HepG2 (cell line): ENCODE data around the gene FAM131A. TPM values are rescaled to one million over a fixed set of nuclear protein-coding genes. Genes with fewer than 3 reads are reported as not detected.

Source experiments
- GFI1 ChIP-seq: sonication (generic); formaldehyde crosslinking; IDR thresholded peaks from 2 replicates; pipeline ENCODE4 v1.5.0; 2020; ENCODE audit warnings: missing genetic modification reagents, mild to moderate bottlenecking, borderline replicate concordance
- HDAC1 ChIP-seq: sonication (generic); formaldehyde crosslinking; IDR thresholded peaks from 2 replicates; pipeline ENCODE4 v1.5.1; 2020; ENCODE audit warnings: mild to moderate bottlenecking, missing genetic modification reagents
- SALL1 ChIP-seq: sonication (generic); formaldehyde crosslinking; IDR thresholded peaks from 2 replicates; pipeline ENCODE4 v1.8.0; 2022; ENCODE audit warnings: mild to moderate bottlenecking, missing genetic modification reagents
- ZNF205 ChIP-seq: IDR thresholded peaks from 2 replicates; pipeline ENCODE4 v1.6.1; 2018; ENCODE audit warnings: missing biosample characterization, missing genetic modification reagents
- ZNF460 ChIP-seq: sonication (generic); formaldehyde crosslinking; IDR thresholded peaks from 2 replicates; pipeline ENCODE4 v1.5.1; 2020; ENCODE audit warnings: missing genetic modification reagents, mild to moderate bottlenecking, borderline replicate concordance
- ZSCAN21 ChIP-seq: sonication (generic); formaldehyde crosslinking; IDR thresholded peaks from 2 replicates; pipeline ENCODE4 v1.8.0; 2022; ENCODE audit warnings: mild to moderate bottlenecking, missing genetic modification reagents, moderate library complexity, borderline replicate concordance
- polyA plus RNA-seq, 8 experiments: library from polyadenylated mRNA; depleted of rRNA in 3 of 8; stranded (reverse) in 7 of 8; unstranded in 1 of 8; fragments of >200 nt; fragmentation: Illumina TruSeq in 4 of 8; extraction: Trizol in 4 of 8; gene quantifications; 2 replicates each; pipeline versions ENCODE4 v1.2.1 to v1.2.3, GENCODE V29; 2011 to 2016; ENCODE audit warnings: low read depth in 4 of 8, missing spikeins in 1 of 8, mixed read lengths in 1 of 8; ENCODE audit not compliant: insufficient read depth in 1 of 8
- total RNA-seq, 5 experiments: library from RNA; depleted of rRNA; stranded (reverse); fragments of >200 nt; fragmentation: Illumina TruSeq; extraction: Trizol; gene quantifications; 2 replicates each; pipeline ENCODE4 v1.2.3, GENCODE V29; 2016; ENCODE audit warnings: low read depth in 1 of 5
- TF ChIP-seq, protein P1 (sequence below): IDR thresholded peaks from 2 replicates; pipeline ENCODE4 v1.6.1; 2016; ENCODE audit warnings: low read depth, borderline replicate concordance
- TF ChIP-seq, protein P2 (sequence below), 2 experiments: sonication (generic) in 1 of 2; formaldehyde crosslinking in 1 of 2; IDR thresholded peaks; 2 replicates each; pipeline versions ENCODE4 v1.6.1 to v1.9.0; 2014 to 2022; ENCODE audit warnings: antibody characterized with exemption in 1 of 2, borderline replicate concordance in 1 of 2, inconsistent platforms in 1 of 2, low read depth in 1 of 2, missing genetic modification reagents in 1 of 2
- TF ChIP-seq, protein P3 (sequence below): sonication (generic); formaldehyde crosslinking; IDR thresholded peaks from 2 replicates; pipeline ENCODE4 v1.5.0; 2020; ENCODE audit warnings: missing genetic modification reagents
- TF ChIP-seq, protein P4 (sequence below): sonication (generic); formaldehyde crosslinking; IDR thresholded peaks from 2 replicates; pipeline ENCODE4 v1.4.0; 2020; ENCODE audit warnings: low read depth, mild to moderate bottlenecking, missing genetic modification reagents
- TF ChIP-seq, protein P5 (sequence below): sonication (generic); formaldehyde crosslinking; IDR thresholded peaks from 2 replicates; pipeline ENCODE4 v1.8.0; 2022; ENCODE audit warnings: mild to moderate bottlenecking, missing genetic modification reagents, moderate library complexity
- TF ChIP-seq, protein P6 (sequence below): sonication (generic); formaldehyde crosslinking; IDR thresholded peaks from 2 replicates; pipeline ENCODE4 v1.8.1; 2022; ENCODE audit warnings: low read depth, mild to moderate bottlenecking, missing genetic modification reagents
- TF ChIP-seq, protein P7 (sequence below): sonication (generic); formaldehyde crosslinking; IDR thresholded peaks from 2 replicates; pipeline ENCODE4 v1.4.0; 2020; ENCODE audit warnings: mild to moderate bottlenecking, missing genetic modification reagents

The FAM131A gene
- total and polyA plus RNA-seq, 2 of the 13 experiments (the other 11 are each of a cell fraction or from before 2014, with no cell fraction given), result 9.2 to 9.3 TPM

DNA sequence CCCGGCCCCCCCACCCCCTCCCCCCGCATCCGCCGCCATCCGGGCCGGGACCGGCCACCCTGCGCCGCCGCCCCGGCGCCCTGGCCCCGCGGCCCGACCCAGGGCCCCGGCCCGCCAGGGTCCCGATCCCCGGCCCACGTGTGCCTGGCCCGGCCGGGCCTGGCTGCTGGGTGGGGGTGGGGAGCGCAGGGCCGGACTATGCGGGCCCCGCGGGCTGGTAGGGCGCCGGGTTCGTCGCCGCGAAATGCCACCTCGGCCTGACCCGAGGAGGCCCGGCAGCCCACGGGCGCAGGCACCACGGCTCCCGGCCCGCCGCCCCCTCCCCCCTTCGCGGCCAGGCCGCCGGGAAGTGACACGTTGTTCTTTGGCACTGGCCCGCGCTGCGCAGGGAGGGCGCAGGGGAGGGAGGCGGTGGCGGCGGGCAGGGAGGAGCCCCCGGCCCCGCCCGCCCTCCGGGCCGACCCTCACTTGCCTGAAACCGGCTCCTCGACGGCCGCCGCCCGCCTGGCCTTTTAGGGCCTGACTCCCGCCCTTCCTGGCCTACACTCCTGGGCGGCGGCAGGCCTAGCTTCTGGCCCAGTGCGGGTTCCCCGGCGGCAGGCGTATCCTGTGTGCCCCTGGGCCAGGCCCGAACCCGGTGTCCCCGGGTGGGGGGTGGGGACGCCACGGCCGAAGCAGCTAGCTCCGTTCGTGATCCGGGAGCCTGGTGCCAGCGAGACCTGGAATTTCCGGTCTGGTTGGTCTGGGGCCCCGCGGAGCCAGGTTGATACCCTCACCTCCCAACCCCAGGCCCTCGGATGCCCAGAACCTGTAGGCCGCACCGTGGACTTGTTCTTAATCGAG, 22.5 kb upstream of the FAM131A start (continued):
- TF ChIP-seq, protein P1, sequence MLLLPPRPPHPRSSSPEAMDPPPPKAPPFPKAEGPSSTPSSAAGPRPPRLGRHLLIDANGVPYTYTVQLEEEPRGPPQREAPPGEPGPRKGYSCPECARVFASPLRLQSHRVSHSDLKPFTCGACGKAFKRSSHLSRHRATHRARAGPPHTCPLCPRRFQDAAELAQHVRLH, result 0 out of 2 replicates have a peak, but pooled peaks have one; percentile 26
- TF ChIP-seq ZSCAN21 (CRISPR knock-in tag), result peak; percentile 71; the same call in 1 of the 2 replicates
- TF ChIP-seq ZNF460 (CRISPR knock-in tag), result no peak
- peak; percentile 32; the same call in 1 of the 2 replicates for TF ChIP-seq SALL1 (CRISPR knock-in tag)
- peak; percentile 60; the same call in 1 of the 2 replicates for TF ChIP-seq GFI1
- TF ChIP-seq, protein P2, sequence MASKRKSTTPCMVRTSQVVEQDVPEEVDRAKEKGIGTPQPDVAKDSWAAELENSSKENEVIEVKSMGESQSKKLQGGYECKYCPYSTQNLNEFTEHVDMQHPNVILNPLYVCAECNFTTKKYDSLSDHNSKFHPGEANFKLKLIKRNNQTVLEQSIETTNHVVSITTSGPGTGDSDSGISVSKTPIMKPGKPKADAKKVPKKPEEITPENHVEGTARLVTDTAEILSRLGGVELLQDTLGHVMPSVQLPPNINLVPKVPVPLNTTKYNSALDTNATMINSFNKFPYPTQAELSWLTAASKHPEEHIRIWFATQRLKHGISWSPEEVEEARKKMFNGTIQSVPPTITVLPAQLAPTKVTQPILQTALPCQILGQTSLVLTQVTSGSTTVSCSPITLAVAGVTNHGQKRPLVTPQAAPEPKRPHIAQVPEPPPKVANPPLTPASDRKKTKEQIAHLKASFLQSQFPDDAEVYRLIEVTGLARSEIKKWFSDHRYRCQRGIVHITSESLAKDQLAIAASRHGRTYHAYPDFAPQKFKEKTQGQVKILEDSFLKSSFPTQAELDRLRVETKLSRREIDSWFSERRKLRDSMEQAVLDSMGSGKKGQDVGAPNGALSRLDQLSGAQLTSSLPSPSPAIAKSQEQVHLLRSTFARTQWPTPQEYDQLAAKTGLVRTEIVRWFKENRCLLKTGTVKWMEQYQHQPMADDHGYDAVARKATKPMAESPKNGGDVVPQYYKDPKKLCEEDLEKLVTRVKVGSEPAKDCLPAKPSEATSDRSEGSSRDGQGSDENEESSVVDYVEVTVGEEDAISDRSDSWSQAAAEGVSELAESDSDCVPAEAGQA (IDR thresholded peaks at IDR 0.05; ENCODE audit: low read depth), result no peak; the same call in 1 of the 2 replicates
- TF ChIP-seq, protein P2 (CRISPR knock-in tag; IDR thresholded peaks at IDR 0.05; ENCODE audit: borderline replicate concordance), result peak; percentile 37; the same call in 1 of the 2 replicates
- TF ChIP-seq, protein P3, sequence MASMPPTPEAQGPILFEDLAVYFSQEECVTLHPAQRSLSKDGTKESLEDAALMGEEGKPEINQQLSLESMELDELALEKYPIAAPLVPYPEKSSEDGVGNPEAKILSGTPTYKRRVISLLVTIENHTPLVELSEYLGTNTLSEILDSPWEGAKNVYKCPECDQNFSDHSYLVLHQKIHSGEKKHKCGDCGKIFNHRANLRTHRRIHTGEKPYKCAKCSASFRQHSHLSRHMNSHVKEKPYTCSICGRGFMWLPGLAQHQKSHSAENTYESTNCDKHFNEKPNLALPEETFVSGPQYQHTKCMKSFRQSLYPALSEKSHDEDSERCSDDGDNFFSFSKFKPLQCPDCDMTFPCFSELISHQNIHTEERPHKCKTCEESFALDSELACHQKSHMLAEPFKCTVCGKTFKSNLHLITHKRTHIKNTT (CRISPR knock-in tag), result no peak
- TF ChIP-seq, protein P4, sequence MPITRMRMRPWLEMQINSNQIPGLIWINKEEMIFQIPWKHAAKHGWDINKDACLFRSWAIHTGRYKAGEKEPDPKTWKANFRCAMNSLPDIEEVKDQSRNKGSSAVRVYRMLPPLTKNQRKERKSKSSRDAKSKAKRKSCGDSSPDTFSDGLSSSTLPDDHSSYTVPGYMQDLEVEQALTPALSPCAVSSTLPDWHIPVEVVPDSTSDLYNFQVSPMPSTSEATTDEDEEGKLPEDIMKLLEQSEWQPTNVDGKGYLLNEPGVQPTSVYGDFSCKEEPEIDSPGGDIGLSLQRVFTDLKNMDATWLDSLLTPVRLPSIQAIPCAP (CRISPR knock-in tag), result peak; percentile 55; the same call in 1 of the 2 replicates
- TF ChIP-seq, protein P5, sequence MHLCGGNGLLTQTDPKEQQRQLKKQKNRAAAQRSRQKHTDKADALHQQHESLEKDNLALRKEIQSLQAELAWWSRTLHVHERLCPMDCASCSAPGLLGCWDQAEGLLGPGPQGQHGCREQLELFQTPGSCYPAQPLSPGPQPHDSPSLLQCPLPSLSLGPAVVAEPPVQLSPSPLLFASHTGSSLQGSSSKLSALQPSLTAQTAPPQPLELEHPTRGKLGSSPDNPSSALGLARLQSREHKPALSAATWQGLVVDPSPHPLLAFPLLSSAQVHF, result no peak
- TF ChIP-seq, protein P6, sequence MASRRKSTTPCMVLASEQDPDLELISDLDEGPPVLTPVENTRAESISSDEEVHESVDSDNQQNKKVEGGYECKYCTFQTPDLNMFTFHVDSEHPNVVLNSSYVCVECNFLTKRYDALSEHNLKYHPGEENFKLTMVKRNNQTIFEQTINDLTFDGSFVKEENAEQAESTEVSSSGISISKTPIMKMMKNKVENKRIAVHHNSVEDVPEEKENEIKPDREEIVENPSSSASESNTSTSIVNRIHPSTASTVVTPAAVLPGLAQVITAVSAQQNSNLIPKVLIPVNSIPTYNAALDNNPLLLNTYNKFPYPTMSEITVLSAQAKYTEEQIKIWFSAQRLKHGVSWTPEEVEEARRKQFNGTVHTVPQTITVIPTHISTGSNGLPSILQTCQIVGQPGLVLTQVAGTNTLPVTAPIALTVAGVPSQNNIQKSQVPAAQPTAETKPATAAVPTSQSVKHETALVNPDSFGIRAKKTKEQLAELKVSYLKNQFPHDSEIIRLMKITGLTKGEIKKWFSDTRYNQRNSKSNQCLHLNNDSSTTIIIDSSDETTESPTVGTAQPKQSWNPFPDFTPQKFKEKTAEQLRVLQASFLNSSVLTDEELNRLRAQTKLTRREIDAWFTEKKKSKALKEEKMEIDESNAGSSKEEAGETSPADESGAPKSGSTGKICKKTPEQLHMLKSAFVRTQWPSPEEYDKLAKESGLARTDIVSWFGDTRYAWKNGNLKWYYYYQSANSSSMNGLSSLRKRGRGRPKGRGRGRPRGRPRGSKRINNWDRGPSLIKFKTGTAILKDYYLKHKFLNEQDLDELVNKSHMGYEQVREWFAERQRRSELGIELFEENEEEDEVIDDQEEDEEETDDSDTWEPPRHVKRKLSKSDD (CRISPR knock-in tag), result 0 out of 2 replicates have a peak, but pooled peaks have one; percentile 31
- TF ChIP-seq ZNF205, result no peak
- TF ChIP-seq, protein P7, sequence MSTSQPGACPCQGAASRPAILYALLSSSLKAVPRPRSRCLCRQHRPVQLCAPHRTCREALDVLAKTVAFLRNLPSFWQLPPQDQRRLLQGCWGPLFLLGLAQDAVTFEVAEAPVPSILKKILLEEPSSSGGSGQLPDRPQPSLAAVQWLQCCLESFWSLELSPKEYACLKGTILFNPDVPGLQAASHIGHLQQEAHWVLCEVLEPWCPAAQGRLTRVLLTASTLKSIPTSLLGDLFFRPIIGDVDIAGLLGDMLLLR (CRISPR knock-in tag), result 0 out of 2 replicates have a peak, but pooled peaks have one; percentile 18
- TF ChIP-seq HDAC1 (CRISPR knock-in tag), result peak; percentile 15; the same call in 1 of the 2 replicates
